Body of pancreas (tissue), 4 donors: ENCODE measurements around the gene LMNA.

Experiments used
- POLR2A ChIP-seq, 3 donors: fragments of 450-650 bp; IDR thresholded peaks; one replicate each; pipeline ENCODE4 v1.6.1; 2016; ENCODE audit warnings: antibody characterized with exemption in 3 of 3, mild to moderate bottlenecking in 2 of 3
- TF ChIP-seq, protein P1 (sequence below), 7 experiments: fragments of 450-650 bp in 4 of 7; fragments of 200-600 bp in 3 of 7; sonication (generic) in 3 of 7; IDR thresholded peaks; one replicate each; pipeline ENCODE4 v1.5.1; 2016 to 2019; ENCODE audit warnings: antibody characterized with exemption in 7 of 7

DNA sequence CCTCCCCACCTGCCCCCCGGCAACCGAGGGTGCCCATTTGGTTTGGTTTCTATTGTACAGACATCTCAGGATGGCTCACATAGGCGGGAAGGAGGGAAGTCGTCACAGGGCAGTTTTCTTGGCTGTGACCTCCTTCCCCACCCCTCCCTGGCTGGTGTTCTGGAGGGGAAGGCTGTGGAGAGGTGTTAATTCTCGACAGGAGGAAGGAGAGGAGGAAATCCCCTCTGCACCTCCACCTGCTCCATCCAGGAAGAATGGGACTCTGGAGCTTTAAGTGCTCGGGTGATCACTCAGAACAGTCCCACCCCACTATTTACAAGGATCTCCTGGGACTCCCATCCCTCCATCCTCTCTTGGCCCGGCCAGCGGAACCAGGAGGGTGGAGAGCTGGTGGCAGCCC is 39.9 kb upstream of the LMNA start:
- TF ChIP-seq, protein P1, sequence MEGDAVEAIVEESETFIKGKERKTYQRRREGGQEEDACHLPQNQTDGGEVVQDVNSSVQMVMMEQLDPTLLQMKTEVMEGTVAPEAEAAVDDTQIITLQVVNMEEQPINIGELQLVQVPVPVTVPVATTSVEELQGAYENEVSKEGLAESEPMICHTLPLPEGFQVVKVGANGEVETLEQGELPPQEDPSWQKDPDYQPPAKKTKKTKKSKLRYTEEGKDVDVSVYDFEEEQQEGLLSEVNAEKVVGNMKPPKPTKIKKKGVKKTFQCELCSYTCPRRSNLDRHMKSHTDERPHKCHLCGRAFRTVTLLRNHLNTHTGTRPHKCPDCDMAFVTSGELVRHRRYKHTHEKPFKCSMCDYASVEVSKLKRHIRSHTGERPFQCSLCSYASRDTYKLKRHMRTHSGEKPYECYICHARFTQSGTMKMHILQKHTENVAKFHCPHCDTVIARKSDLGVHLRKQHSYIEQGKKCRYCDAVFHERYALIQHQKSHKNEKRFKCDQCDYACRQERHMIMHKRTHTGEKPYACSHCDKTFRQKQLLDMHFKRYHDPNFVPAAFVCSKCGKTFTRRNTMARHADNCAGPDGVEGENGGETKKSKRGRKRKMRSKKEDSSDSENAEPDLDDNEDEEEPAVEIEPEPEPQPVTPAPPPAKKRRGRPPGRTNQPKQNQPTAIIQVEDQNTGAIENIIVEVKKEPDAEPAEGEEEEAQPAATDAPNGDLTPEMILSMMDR (IDR thresholded peaks at IDR 0.05) = no peak
- TF ChIP-seq POLR2A (IDR thresholded peaks at IDR 0.05) = no peak
